MM.1S (cell line): ENCODE measurements around the gene NCOA3.

Experiments used
- DNase-seq: peaks from one replicate; pipeline ENCODE4 v3.0.0-alpha.2; 2015
- H2AFZ ChIP-seq: fragments of 300-600 bp; sonication (generic); 2 replicates; pipeline ENCODE4 v1.6.0; 2016; ENCODE audit warnings: antibody characterized with exemption, low read length
- H3F3A ChIP-seq: fragments of 300-600 bp; sonication (generic); 2 replicates; pipeline ENCODE4 v1.6.1; 2016; ENCODE audit warnings: mild to moderate bottlenecking, antibody characterized with exemption, low read length, moderate library complexity, mixed read lengths; ENCODE audit not compliant: insufficient read depth
- H3K27ac ChIP-seq: fragments of 300-600 bp; sonication (generic); 2 replicates; pipeline ENCODE4 v1.5.1; 2016; ENCODE audit warnings: mild to moderate bottlenecking, low read length
- H3K27me3 ChIP-seq: fragments of 300-600 bp; sonication (generic); replicated peaks from 2 replicates; pipeline ENCODE4 v1.6.0; 2016; ENCODE audit warnings: low read length; ENCODE audit not compliant: insufficient read depth
- H3K36me3 ChIP-seq: fragments of 300-600 bp; sonication (generic); replicated peaks from 2 replicates; pipeline ENCODE4 v1.6.1; 2016; ENCODE audit warnings: mild to moderate bottlenecking, low read length, mixed read lengths; ENCODE audit not compliant: insufficient read depth
- H3K4me1 ChIP-seq: fragments of 300-600 bp; sonication (generic); 2 replicates; pipeline ENCODE4 v1.6.1; 2016; ENCODE audit warnings: low read length, mixed read lengths
- H3K4me2 ChIP-seq: fragments of 300-600 bp; sonication (generic); 2 replicates; pipeline ENCODE4 v1.6.0; 2016; ENCODE audit warnings: low read depth, low read length
- H3K4me3 ChIP-seq: fragments of 300-600 bp; sonication (generic); 2 replicates; pipeline ENCODE4 v1.5.1; 2016; ENCODE audit warnings: low read length, mixed read lengths
- H3K79me2 ChIP-seq: fragments of 300-600 bp; sonication (generic); 2 replicates; pipeline ENCODE4 v1.6.1; 2016; ENCODE audit warnings: mixed run types, low read length, mixed read lengths
- H3K9ac ChIP-seq: fragments of 300-600 bp; sonication (generic); 2 replicates; pipeline ENCODE4 v1.6.1; 2016; ENCODE audit warnings: low read length, mixed read lengths
- H3K9me2 ChIP-seq: fragments of 300-600 bp; sonication (generic); replicated peaks from 2 replicates; pipeline ENCODE4 v1.6.1; 2016; ENCODE audit warnings: mild to moderate bottlenecking, low read length, mixed read lengths; ENCODE audit not compliant: insufficient read depth
- H3K9me3 ChIP-seq: fragments of 300-600 bp; sonication (generic); replicated peaks from 2 replicates; pipeline ENCODE4 v1.6.1; 2016; ENCODE audit warnings: mild to moderate bottlenecking, low read length, mixed read lengths; ENCODE audit not compliant: insufficient read depth
- H4K20me1 ChIP-seq: fragments of 300-600 bp; sonication (generic); 2 replicates; pipeline ENCODE4 v1.6.1; 2016; ENCODE audit warnings: mild to moderate bottlenecking, low read length, moderate library complexity, mixed read lengths; ENCODE audit not compliant: insufficient read depth
- CTCF ChIP-seq: fragments of 300-600 bp; sonication (generic); IDR thresholded peaks from 2 replicates; pipeline ENCODE4 v1.5.1; 2016; ENCODE audit warnings: antibody characterized with exemption, low read length, mixed read lengths
- EZH2 ChIP-seq: fragments of 300-600 bp; sonication (generic); optimal IDR thresholded peaks from 2 replicates; pipeline ENCODE3; 2017; ENCODE audit warnings: low read depth, mild to moderate bottlenecking, antibody characterized with exemption, low read length, mixed read lengths
- EZH2phosphoT487 ChIP-seq: fragments of 300-600 bp; sonication (generic); IDR thresholded peaks from 2 replicates; pipeline ENCODE4 v1.6.1; 2018; ENCODE audit warnings: antibody characterized with exemption, low read length

The NCOA3 gene

GRCh38 chr20:47654370-47654769 lies 152.7 kb downstream of the NCOA3 start:
- H3F3A ChIP-seq: peaks cover 14% of the 10 kb centered on the region; the same call in 1 of the 2 replicates
- no peaks in the 10 kb centered on the region for H3K9me3 ChIP-seq
- H3K9ac ChIP-seq: no peak overlapping the region

GRCh38 chr20:47655635-47656034 lies 153.9 kb downstream of the NCOA3 start:
- H3K36me3 ChIP-seq: peaks cover 5% of the 10 kb centered on the region; the same call in 1 of the 2 replicates

More at GRCh38 chr20:47654370-47654769, 152.7 kb downstream of the NCOA3 start:
- H3K4me3 ChIP-seq: no peak overlapping the region
- H3K9me2 ChIP-seq: no peaks in the 10 kb centered on the region
- no peaks in the 10 kb centered on the region for H4K20me1 ChIP-seq
- no peaks in the 10 kb centered on the region for H3K4me1 ChIP-seq
- no peak for DNase-seq
- no peak overlapping the region for H3K4me2 ChIP-seq
- no peak overlapping the region for H3K27ac ChIP-seq
- H3K79me2 ChIP-seq: no peaks in the 10 kb centered on the region
- TF ChIP-seq CTCF (no peak), EZH2phosphoT487 (no peak), EZH2 (no peak)
- no peaks in the 10 kb centered on the region for H3K27me3 ChIP-seq
- no peak overlapping the region for H2AFZ ChIP-seq
- H3K36me3 ChIP-seq: peaks cover 5% of the 10 kb centered on the region; the same call in 1 of the 2 replicates

GRCh38 chr20:47656318-47656717 lies 154.6 kb downstream of the NCOA3 start:
- Histone ChIP-seq H3K36me3 (peaks cover 5% of the 10 kb centered on the region; the same call in 1 of the 2 replicates), H3K4me2 (no peak overlapping the region), H3K79me2 (no peaks in the 10 kb centered on the region), H3K4me1 (no peaks in the 10 kb centered on the region), H4K20me1 (no peaks in the 10 kb centered on the region), H3K27ac (no peak overlapping the region), H3K4me3 (no peak overlapping the region), H3K27me3 (no peaks in the 10 kb centered on the region), H3F3A (peaks cover 10% of the 10 kb centered on the region; the same call in 1 of the 2 replicates), H2AFZ (no peak overlapping the region), H3K9ac (no peak overlapping the region), H3K9me2 (no peaks in the 10 kb centered on the region), H3K9me3 (no peaks in the 10 kb centered on the region)
- DNase-seq: no peak
- TF ChIP-seq CTCF (no peak), EZH2 (no peak), EZH2phosphoT487 (no peak)

More at GRCh38 chr20:47655635-47656034, 153.9 kb downstream of the NCOA3 start:
- H3K4me3 ChIP-seq: no peak overlapping the region
- no peaks in the 10 kb centered on the region for H3K9me2 ChIP-seq
- no peak overlapping the region for H3K9ac ChIP-seq
- no peaks in the 10 kb centered on the region for H3K9me3 ChIP-seq
- no peak overlapping the region for H3K27ac ChIP-seq
- TF ChIP-seq CTCF: no peak
- no peak for TF ChIP-seq EZH2phosphoT487
- no peak for TF ChIP-seq EZH2
- H3K4me1 ChIP-seq: no peaks in the 10 kb centered on the region
- H3K27me3 ChIP-seq: no peaks in the 10 kb centered on the region
- no peak for DNase-seq
- no peak overlapping the region for H2AFZ ChIP-seq
- no peak overlapping the region for H3K4me2 ChIP-seq
- H4K20me1 ChIP-seq: no peaks in the 10 kb centered on the region
- peaks cover 10% of the 10 kb centered on the region; the same call in 1 of the 2 replicates for H3F3A ChIP-seq
- no peaks in the 10 kb centered on the region for H3K79me2 ChIP-seq
